IPS-NIHi7 (cell line): ENCODE data around the gene FAM124B.

Source experiments
- DNase-seq: peaks from one replicate; pipeline ENCODE4 v3.0.0; 2012; ENCODE audit warnings: mixed read lengths; ENCODE audit errors: extremely low spot score

Gene FAM124B

DNA sequence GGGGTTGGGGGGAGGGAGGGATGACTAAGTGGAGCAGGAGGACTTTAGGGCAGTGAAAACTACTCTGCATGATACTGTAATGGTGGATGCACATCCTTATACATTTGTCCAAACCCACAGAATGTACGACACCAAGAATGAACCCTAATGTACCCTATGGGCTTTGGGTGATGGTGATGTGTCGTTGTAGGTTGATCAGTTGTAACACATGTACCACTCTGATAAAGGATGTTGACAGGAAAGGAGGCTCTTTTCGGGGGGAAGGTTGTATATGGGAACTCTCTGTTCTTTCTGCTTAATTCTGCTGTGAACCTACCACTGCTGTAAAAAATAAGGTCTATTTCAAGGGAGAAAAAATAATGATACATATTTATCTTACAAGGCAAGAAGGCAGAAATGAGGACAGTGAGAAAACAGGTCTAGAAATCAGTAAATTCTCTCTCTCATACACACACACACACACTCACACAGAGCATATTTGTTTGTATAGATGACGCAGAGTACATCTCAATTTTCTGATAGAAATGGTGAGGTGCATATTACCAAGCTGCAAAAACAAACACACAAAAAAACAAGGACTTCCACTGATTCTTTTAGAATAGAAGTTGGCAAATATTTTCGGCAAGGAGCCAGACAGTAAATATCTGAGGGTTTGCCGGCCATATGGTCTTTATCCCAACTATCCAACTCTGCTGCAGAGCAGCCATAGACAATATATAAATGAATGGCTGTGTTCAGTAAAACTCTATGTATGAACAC, 20.2 kb downstream of the FAM124B start:
- no peak for DNase-seq

DNA sequence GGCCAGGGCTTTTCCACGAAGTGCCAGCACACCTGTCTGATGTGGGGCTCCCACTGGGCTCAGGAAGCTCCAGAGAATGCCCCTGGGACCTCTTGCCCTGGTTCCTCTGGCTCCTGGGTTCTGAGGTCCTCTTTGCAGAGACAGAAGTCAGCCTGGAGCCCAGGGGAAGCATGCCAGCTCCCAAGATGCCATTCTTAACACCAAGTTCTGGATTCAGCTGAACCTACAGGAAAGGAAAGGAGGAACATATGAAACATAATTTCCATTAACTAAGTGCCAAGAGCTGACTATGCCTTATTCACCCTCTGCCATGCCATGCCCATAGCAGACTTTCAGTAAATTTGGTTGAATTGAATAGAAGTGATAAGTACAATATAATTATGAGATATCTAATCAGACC, 21.9 kb downstream of the FAM124B start:
- no peak for DNase-seq

DNA sequence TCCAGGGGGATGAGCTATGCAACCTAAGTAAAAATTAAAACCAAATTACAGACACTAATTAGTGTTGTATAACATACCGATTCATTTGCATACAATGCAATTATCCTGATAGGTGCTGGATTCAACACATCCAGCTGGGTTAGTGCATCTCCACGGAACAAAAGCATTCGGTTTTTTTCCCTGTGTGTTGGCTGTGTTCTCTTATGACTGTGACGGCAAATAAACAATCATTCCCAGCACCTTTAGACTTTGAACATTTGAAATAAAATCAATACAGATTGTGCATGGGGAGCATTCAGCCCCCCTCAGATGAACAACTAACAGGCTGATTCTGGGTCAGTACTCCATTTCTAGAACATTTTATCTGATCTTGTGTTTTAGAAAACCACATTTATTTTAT, 22.7 kb downstream of the FAM124B start:
- no peak for DNase-seq

DNA sequence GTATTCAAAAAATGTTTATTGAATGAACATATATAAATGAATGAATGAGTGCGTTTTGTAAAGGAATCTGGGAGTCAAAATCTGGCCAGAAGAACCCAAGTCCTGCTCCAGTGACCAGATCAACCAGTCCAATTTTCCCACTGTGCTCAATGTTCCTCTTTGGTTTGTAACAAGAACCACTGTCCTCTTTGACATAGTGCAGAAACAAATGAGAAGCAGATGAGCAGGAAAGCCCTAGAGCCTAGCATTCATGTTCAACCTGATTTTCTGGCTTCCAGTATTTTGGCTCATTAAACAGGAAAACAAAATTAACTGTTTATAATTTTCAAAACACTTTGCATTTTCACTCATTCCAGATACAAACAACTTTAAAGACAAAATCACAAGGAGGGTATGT, 23.2 kb downstream of the FAM124B start:
- DNase-seq: no peak

DNA sequence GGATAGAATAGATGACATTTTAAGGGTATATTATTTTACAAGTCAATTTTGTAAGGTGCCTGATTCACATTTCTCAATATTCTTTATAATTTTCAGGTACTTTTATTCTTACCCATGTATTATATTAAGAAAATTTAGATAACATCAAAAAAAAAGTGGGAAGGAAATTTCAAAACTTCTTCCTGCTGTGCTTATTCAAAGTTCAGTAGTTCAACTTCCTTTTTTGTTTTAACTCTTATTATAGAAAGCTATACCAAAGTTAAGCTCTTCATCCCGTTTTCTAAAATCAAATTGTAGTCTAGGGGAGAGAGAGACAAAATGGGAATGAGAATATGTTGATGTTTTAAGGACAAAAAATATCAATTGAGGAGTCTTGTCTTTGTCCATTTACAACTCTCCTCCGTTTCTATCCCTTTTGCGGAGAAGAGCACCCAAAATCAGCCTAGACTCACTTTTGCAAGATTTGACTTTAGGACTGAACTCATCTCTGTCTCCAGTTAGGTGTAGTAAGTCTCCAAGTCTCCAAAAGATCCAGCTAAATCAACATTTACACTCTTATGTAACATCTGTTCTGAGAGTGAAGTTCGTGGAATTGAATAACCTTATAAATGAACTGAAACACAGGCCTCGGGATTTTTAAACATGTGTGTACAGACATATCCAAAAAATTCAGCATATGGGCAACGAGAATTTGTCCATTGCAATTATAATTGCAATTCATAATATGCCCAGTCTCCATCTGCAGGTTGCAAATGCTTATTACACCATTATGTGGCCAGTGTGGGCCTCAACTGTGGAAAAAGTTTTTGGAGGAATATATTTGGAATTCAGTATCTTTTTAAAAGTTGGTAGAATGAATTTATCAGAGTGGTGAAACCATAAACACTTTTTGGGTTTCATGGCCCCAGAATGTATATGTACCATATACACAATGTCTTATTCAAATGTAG, 23.9 kb downstream of the FAM124B start:
- no peak for DNase-seq

DNA sequence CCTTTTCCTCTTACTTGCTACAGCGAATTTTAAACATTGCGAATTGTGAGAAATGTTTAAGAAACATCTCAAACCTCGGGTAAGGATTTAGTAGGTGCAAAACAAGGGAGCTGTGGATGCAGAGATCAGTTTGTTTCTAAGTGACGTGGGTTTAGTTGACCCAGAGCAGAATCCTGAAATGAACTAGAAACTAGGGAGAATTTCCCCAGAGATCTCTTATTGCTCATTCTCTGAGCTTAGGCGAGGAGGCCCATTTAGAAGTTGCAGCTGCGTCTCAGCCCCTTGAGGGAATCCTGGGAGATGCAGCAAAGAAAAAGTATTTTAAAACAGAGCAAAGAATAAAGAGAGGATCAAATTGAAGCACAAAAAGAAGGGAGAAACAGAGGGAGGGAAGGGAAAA, 29.3 kb downstream of the FAM124B start:
- no peak for DNase-seq

DNA sequence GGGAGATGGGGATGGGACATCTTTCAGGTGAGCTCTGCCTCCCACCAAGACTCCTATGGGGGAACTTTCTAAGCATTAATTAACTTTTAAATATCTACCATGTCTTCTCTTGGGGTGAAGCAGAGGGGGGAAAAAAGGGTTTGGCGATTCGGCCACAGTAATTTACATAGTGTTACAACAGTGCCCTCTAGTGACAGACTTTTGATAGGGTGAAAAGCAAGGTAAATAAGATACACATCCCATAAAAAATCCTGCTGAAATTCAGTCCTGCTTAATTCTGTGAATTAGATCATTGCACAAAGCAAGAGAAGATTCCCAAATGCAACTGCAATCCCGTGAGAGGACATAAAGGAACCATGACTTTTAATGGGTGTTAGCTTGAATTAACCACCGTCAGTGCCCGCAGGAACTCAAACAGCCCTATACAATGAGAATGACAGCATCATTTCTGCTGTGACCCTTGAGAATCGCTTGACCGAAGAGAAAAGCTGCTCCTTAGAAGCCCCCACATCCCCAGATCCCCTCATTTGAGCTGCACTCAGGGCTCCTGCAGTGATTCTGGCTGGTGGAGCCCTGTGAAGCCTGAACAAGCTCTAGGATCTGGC, 32.8 kb downstream of the FAM124B start:
- DNase-seq: peak; percentile 60

DNA sequence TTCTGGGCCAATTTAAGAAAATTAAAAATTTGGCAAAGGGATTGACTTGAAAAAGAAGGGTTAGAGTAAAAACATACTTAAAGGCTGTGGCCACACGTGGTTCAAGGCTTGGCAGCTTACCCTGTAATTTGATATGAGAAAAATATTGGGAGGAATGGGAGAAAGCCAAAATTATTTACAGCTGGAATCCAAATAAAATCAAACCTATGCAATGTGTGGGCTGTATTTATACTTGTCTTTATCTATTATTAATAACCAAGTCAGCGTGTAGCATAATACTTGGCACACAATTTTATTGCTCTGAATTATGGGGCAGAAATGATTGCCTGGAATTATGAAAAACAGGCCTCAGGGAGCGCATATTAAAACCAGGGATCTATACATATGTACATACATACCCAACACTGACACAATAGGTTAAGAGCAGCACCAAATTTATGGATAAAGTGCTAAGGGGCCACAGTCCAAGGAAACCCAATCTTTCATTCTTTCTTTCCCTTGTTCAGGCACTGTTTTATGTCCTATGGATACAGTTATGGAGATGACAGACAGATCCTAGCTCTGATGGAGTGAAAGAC, 35.6 kb downstream of the FAM124B start:
- no peak for DNase-seq

DNA sequence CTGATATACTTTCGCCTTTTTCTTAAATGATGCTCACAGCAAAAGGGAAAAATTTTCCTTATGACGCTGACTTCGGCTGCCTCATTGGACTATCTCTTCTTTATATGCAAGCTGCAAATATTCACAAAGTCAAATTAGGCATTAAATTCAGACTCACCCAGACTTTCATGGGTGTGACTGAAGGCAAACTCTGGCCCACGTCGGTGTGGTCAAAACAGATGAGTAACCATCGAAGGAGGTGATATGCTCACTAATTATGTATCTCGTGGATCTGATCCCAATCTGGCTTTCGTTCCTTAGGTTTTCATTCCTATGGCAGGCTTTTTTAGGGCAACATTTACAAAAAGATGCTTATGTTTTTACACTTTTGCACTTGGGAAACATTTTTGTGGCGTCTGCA, 36.6 kb downstream of the FAM124B start:
- no peak for DNase-seq

DNA sequence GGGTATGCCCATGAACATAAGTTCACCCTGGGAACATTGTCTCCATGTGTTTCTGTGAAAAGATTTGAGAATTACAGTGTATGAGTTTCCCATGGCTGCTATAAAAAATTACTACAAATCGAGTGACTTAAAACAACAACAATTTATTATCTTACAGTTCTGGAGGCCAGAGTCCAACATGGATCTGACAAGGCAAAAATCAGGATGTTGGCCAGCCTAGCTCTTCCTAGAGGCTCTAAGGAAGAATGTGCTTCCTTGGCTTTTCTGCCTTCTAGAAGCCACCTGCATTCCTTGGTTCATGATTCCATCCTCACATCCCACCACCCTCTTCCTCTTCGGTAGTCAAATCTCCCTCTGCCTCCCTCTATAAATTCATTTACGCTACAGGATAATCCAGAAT, 38.6 kb downstream of the FAM124B start:
- no peak for DNase-seq

DNA sequence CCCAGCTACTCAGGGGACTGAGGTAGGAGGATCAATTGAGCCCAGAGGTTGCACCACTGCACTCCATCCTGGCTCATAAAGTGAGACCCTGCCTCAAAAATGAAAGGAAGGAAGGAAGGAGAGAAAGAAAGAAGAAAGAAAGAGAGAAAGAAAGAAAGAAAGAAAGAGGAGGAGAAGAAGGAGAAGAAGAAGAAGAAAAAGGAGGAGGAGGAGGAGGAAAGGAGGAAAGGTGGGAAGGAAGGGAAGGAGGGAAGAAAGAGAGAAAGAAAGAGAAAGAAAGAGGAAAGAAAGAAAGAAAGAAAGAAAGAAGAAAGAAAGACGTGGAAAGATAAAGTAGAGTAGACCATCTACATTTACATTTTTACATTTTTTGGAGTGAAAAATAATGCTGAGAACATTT, 39.8 kb downstream of the FAM124B start:
- no peak for DNase-seq

DNA sequence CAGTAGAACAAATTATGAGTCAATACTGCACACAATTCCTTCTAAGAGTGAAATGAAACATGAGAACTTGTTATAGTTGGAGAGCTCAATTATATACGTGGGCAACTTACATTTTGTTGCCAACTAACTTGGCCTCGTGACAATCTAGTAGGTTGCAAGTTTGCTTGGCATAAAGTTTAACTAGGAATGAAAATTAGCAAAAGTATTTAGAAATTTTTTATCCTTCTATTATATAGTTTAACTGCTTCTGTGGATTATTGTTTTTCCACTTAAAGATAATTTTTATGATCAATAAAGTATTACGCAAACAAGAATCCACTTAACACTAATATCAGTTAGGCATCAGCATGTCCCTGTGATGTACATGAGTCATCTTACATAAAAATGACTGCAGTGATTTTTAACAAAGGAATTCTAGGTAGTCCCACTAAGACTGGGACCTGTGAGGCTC, 41.1 kb downstream of the FAM124B start:
- DNase-seq: no peak

DNA sequence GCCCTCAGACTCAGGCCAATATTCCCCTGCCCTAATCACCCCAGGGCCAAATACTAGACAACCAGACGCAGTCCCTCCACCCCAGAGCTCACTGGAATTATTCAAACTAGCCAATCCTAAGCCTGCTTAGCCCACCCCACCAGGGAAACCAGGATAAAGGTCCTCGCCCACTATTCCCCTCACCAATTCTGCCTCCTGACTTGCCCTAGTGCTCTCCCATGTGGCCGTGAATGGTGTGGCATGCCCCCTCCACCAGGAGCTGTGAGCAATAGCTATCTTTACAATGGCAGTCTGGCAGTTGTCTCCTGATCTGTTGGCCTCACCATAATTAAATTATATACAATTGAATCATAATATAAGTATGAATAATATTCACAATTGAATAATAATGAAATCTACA, 42.3 kb downstream of the FAM124B start:
- DNase-seq: peak; percentile 79

DNA sequence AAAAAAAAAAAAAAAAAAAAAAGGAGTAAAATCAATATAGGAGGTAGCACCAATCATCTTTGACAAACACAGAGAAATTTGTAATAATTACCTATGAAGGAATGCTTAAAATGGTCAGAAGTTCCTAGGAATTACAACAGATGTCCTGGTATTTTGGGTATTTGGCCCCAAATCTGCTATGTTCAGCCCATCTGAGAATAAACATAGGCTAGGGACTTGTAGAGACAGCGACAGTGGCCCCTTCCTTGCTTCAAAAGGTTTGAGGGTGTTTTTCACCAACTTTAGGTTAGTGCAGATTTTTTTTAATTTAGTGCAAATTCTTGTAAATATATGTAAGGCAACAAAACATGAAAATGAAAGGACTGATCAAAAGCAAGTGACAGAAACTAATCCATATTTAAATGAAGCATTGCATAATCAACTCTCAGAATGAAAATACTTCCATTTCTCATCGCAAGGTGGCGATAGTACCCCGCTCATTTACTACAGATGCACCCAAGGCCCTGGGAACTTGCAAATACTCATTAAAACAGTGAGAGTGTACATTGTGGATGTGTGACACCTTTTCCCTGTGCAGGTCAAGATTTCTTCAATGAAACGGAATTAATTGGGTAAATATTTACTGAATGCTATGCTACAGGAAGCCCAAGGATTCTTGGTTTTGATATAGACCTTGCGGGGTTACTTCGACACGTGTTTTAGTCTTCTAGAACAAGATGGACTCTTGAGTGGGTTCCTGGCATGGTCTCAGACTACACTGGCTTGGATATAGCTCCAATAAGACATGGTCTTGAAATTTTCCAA, 44.6 kb downstream of the FAM124B start:
- peak; percentile 72 for DNase-seq

DNA sequence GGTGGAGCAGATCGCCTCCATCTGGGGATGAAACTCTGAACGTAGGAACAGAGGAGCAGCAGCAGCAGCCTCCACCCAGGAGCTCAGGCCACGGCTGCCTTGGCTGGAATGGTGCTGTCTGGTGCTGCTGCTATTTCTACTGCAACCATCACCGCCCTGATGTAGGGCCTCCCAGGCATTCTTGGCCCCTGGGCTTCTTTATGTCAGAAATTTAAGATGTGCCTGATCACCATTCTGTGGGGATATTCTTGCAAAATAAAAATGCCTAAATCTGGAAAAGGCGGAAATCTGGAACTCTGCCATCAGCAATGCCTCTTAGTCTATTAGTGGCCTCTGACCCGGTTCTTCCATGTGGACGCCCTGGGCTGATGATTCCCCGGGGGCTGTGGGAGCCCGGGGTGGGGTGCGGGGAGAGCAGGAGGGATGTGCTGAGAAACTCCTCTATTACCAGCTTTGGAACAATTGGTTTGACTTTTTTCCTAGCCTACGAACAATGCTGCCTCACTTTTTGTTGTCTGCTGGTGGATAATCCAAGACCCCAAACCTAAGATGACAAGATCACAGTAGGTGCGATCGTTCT, 47.2 kb downstream of the FAM124B start:
- DNase-seq: no peak

DNA sequence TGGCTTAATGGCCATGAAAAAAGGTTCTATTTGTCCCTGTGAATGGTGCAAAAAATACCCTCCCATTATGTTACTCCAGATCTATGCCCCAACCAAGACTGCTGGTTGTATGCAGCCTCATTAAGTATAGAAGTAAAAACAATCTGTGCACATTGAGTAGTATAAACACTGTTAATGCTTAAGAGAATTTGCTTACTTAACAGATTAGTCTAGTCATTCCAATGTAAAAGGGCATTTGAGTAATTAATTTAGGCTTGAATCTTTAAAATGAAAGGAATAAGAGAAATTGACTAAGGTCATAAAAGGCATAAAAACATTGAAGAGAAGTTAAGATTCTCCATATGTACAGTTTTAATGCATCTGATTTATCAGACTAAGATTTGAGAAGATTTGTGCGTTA, 51.2 kb downstream of the FAM124B start:
- DNase-seq: no peak

DNA sequence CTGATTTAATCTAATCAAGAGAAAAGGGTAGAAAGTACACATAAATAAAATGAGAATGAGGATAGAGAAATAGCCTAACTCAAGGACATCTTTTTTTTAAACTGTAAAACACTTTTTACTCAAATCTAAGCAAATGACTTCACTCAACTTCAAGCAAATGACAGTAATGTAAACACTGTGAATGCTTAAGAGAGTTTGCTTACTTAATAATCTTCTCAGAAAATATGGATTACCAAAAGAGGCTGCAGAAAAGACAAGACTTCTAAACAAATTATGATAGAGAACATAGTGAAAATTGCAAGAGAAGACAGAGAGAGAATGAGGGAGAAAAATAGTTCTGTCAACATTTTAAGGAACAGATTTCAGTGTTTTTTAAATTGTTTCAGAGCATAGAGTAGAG, 52.5 kb downstream of the FAM124B start:
- DNase-seq: no peak

DNA sequence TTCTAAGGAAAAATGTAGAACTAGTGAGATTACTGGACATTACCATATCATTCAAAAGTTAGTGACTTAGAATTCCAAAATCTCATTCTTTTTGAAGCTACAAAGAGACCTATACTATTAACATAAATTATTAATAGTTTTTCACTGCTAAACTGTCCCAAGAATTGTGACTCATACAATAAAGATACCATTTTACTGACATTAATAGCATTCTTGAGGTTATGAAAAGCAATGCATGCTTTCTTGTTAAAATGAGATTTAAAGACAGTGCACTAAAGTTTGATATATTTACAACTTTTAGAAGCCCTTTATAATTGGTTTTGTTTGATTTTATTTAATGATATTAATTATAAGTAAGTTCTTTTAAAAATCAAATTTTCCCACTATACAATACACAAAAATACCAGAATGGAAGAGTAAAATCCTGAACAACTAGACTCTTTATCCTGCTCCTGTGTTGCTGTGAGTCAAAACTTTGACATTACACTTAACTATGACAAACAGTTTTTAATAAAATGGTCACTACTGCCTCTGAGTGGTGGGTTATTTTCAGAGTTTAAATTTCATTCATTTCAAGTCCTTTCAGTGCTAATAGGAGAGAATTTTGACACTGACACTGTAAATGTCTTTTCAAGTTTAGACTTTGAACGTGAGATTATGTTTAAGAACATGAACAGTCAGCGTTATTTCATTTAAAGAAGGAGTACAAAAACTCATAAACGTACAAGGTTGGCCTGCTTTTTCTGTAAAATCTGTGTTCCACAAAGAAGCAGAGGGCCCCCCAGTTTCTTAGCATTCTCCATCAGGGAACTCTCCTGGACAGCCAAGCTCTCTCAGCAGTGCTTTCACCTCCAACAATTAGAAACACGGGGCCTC, 54.5 kb downstream of the FAM124B start:
- DNase-seq: no peak

DNA sequence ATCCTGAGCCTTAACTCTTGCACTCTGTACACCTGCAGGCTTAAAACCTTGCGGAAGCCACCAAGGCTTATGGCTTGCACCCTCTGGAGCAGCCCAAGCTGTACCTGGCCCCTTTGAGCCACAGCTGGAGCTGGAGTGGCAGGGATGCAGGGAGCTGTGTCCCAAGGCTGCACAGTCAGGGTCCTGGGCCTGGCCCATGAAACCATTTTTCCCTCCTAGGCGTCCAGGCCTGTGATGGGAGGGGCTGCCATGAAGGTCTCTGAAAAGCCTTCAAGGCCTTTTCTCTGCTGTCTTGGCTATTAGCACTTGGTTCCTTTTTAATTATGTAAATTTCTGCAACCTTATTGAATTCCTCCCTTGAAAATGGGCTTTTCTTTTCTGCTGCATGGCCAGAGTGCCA, 56.4 kb downstream of the FAM124B start:
- no peak for DNase-seq

DNA sequence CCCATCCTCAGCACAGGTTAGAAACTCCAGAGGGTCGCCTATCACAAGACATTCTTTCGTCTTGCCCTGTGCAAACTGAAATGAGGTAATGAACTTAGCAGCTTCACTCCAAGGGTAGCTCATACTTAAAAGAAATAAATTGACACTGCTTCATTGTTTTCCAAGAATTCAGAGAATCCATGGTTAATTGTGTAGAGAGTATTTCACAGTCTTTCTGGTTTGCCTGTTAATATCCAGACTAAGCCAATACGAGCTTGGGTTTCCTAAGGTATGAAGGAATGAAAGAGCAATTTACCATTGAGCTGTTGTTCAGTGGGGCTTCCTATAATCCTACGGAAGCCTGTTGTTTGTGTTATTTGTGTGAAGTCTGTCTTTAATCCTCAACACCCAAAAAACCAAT, 58.7 kb downstream of the FAM124B start:
- no peak for DNase-seq
